HG02678 (cell line): ENCODE measurements around the gene CTNNA3.

Experiments
- ATAC-seq: cut with Tn5 transposase; IDR thresholded peaks from one replicate; pipeline ENCODE4 v1.9.1; 2021; ENCODE audit warnings: mild to moderate bottlenecking, moderate library complexity; ENCODE audit not compliant: unreplicated experiment

The CTNNA3 gene

DNA sequence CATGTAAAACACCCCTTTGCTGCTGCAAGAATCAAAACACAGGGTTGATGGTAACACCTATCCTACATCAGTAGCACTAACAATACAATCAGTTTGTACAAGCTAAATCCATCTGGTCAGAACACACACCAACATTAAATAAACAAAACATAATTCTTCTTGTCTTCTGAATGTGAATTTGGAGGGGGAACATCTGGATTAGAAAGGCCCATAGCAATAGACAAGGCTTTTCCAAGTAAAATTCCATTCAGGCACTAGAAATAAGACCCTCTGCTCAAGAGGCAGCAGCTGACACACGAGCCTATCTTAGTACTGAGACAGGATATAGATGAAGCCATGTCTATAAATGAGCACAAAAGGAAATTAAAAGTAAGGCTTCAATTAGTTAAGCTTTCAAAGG is 1610.1 kb downstream of the CTNNA3 start:
- no peak for ATAC-seq

GRCh38 chr10:66071907-66072306 is 1624.1 kb downstream of the CTNNA3 start:
- no peak for ATAC-seq

DNA sequence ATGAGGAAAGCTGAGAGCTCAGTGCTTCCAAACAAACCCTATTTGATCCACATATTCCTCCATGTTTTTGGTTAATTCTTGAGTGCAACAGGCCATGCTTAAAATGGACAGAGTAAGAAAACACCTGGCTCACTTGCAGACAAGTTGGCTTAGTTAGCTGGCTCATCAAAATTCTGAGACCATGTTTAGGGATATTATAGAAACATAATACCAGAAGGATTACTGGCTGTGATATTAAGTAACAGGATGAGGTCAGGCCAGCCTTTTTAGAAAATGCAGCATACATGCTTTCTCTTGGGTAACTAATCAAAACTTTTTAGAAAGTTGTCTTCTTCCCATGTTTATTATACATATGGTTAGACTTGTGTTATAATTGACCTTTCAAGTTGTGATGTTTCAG is 1637.4 kb downstream of the CTNNA3 start:
- no peak for ATAC-seq

GRCh38 chr10:66049335-66049734 is 1646.7 kb downstream of the CTNNA3 start:
- ATAC-seq = no peak

DNA sequence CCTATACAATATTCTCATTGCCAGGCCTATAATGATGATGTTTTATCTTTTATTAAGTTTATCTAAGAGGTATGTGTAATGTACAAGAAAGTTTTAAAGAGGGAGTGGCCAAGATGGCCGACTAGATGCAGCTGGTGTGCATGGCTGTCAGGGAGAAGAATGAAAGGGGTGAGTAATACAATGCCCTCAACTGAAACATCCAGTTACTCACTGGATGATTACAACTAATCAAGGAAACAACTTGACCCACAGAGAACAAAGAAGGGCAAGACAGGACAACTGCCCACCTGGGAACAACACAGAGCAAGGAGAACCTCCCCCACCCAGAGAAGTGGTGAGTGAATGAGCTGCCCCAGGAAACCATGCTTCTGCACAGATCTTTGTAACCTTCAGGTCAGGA is 1650.1 kb downstream of the CTNNA3 start:
- ATAC-seq = no peak

GRCh38 chr10:66041771-66042170 is 1654.2 kb downstream of the CTNNA3 start:
- ATAC-seq = no peak

GRCh38 chr10:66038623-66039022 is 1657.4 kb downstream of the CTNNA3 start:
- no peak for ATAC-seq

GRCh38 chr10:66026321-66026720 is 1669.7 kb downstream of the CTNNA3 start:
- no peak for ATAC-seq

- ATAC-seq = no peak
Observed at GRCh38 chr10:66025186-66025585, 1670.8 kb downstream of the CTNNA3 start.

- no peak for ATAC-seq
Observed at GRCh38 chr10:66021423-66021822, 1674.6 kb downstream of the CTNNA3 start.

- ATAC-seq = no peak
Observed at GRCh38 chr10:66008221-66008620, 1687.8 kb downstream of the CTNNA3 start.

GRCh38 chr10:66006411-66006810 is 1689.6 kb downstream of the CTNNA3 start:
- ATAC-seq = no peak

DNA sequence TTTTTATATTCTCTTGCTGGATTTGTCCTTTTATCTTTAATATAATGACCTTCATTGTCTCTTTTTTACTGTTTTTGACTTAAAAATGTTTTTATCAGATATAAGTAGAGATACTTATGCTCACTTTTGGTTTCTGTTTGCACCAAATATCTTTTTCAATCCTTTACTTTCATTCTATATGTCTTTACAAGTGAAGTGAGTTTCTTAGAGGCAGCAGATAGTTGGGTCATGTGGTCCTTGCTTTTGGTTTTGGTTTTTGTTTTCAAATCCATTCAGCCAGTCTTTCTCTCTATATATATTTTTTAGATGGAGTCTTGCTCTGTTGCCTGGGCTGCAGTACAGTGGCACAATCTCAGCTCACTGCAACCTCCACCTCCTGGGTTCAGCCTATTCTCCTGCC is 1702.5 kb downstream of the CTNNA3 start:
- no peak for ATAC-seq

DNA sequence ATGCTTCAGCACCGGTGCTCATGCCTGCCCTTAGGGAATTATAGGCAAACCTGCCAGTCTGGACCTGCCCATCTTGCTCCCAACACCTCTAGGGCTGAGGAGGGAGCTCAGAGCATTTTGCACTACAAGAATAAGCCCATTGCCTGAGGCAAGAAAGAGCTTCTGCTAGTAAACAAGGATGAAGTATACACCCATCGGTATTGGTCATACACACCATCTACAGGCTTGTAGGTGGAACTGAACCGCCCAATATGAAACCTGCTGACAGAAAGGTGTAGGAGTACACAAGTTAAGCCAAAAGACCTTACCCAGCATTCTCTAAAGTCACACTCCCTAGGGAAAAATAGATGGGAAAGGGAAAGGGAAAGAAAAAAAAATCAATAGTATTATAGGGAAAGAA is 1727.1 kb downstream of the CTNNA3 start:
- ATAC-seq = no peak

DNA sequence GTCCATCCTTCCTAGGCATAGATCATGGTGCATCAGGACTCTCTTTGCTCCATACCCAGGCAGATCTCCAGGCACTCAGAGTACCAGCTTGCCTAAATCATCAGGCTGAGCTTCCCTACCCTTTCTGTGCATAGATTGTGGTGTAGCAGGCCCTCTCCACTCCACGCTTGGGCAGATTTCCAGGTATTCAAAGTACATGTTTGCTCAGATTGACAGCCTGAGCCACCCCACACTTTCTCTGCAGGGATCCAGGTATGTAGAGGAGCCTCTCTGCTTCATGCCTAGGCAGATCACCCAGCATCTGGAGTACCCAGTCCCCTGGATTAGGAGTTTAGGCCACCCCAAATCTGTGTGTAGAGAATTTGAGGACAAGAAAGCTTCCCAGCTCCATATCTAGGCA is 1727.6 kb downstream of the CTNNA3 start:
- no peak for ATAC-seq

DNA sequence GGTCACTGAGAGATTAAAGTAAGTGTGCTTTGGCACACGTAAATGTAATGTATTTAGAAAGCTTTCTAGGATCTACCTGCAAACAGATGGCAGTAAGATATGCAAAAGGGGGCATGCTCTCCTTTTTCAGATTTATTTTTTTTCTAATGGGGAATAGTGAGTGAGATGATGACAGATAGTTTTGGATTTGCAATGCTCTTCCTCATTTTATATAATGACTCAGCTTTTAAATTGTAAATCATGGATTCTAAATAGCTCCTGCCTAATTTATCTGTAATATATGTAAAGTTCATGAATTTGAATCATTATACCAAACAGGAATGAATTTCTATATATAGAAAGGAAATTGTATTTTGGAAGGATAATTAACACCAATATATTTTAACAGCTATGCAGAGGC is 1731.8 kb downstream of the CTNNA3 start:
- no peak for ATAC-seq

GRCh38 chr10:65952086-65952485 is 1743.9 kb downstream of the CTNNA3 start:
- no peak for ATAC-seq

DNA sequence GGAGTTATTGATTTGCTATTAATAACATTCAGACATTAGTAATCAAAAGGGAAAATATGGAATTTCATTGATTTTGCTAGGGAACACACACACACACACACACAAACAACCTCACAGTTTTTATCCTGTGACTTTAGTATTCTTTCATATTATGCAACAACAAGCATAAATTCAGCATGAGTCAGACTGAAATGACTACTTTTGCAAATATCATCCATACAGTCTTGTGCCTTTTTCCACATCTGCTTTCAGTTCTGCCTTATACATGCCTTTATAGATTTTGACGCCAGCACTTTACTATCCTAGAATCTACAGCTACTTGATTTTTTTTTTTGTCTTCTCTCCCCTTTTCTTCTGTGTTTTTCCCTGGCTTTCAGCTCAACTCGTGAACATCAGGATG is 1745.9 kb downstream of the CTNNA3 start:
- ATAC-seq = no peak

GRCh38 chr10:65949526-65949925 is 1746.5 kb downstream of the CTNNA3 start:
- no peak for ATAC-seq

GRCh38 chr10:65945061-65945460 is 1750.9 kb downstream of the CTNNA3 start:
- ATAC-seq = no peak

- ATAC-seq = no peak
Observed at GRCh38 chr10:65943451-65943850, 1752.5 kb downstream of the CTNNA3 start.

GRCh38 chr10:65940816-65941662 is 1755.0 kb downstream of the CTNNA3 start:
- ATAC-seq = no peak

DNA sequence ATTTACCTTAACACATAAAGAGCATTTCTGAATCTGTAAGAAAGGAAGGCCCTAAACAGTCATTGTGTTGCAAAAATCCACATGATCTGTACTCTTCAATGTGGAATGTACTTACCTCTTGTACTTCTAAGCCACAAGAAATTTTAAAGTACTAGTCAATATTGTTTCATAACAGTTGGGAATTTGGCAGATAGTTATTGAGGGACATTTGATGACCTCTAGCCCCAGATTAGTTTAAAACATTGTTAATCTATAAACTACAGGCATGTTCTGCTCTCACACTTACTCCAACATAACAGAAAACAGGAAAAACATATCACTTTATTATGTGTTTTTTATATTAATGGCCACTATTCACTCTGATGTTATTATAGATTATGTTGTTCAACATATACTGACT is 1755.9 kb downstream of the CTNNA3 start:
- no peak for ATAC-seq
